Activated T-cell treated with anti-CD3 and anti-CD28 coated beads for 48 hours (primary cell): ENCODE data around the gene TRIM69.

ENCODE experiments used
- DNase-seq: peaks from one replicate; pipeline ENCODE4 v3.0.0-alpha.2; 2020; ENCODE audit warnings: low read depth

Gene TRIM69

DNA sequence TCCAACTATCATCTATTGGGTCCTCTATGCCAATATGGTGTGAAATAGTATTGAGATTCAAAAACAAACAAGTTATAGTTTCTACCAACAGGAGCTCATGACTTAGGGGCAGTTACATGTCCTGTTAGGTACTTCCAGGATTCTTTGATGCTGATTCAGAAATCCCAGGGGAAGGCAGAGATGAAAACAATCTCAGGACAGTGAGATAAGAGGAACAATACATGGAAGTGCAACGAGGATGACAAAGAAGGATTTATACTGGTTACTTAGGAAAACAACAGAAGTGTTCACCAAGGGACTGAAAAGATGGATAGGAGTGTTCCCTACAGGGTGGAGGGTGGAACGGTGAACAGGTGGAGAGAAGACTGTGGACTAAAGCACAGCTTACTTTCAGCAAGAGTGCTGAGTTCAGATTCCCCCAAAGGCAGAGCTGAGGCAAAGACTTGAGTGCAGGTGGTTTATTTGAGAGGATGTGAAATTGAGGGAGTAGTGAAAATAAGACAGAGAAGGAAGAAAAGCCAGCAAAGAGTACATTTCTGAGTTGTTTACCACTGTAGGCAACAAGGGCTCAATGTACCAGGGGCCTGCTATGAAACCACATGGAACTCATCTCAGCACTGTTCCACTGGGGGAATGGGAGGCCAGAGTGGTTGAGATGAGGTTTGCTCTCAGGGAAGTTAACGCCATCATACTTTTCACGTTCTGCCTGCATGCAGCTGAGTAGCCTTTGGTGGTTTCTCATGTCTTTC lies 68.1 kb downstream of the TRIM69 start:
- DNase-seq: no peak

DNA sequence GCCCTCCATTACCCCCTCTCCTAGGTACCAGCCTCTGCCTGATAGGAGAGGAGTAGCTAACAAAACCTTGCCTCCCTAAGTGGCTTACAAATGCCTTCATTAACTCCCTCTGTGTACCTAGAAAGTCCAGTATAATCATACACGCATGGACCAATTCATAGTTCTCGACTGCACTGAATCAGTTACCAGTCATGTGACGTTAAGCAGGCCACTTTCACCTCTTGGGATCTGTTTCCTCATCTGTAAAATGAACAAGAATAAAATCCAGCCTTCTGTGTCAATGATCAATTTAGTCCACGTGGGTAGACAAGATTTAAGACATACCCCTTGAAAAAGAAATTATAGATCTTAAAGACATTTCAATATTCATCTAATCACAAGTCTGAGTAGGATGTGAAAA lies 72.2 kb downstream of the TRIM69 start:
- no peak for DNase-seq

DNA sequence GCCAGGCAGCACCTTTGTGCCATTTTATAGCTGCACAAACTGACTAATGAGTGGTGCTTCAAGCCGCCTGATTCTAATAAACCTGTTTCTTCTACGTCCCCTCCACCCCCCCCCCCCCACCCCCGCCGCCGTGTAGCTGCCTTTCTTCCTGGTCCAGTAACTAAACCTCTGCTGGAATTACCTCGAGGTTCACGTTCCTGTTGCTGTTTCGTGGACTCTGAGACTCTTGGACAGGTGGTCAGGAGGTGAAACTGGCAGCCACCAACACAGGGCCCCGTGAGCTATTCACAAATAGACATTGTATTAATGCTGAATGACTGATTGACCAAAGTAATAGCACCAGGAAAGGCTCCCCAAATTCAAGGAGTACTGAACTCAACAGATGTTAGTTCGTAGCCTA lies 73.9 kb downstream of the TRIM69 start:
- no peak for DNase-seq

DNA sequence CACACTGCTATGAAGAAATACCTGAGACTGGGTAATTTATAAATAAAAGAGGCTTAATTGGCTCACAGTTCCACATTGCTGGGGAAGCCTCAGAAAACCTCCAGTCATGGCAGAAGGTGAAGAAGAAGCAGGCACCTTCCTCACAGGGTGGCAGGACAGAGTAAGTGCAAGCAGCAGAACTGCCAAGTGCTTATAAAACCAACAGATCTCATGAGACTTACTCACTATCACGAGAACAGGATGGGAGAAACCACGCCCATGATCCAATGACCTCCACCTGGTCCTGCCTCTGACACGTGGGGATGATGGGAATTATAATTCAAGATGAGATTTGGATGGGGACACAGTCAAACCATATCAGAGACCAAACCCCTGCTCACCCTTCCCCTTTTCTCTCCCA lies 75.0 kb downstream of the TRIM69 start:
- DNase-seq: no peak

DNA sequence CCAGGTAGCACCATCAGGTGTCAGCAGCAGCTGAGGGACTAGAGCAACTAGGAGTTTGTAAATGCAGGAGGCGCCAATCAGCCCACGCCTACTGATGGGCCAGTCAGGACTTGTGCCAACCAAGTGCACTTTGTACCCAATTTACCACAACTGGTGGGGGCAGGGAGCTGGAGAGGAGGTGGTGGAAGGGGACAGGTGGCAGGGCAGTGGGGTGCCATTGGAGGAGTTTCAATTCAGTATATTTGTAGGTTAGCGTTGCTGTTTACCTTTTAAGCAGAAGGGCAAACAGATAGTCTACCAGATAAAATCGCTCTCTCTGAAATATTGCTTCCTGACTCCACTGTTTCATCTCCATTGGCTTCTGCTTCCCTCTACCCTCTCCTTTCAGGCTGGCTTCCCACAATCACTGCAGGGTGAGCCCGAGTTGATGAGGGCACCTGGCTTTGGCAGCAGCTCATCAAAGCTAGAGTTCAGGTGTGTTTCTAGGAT lies 75.7 kb downstream of the TRIM69 start:
- no peak for DNase-seq

DNA sequence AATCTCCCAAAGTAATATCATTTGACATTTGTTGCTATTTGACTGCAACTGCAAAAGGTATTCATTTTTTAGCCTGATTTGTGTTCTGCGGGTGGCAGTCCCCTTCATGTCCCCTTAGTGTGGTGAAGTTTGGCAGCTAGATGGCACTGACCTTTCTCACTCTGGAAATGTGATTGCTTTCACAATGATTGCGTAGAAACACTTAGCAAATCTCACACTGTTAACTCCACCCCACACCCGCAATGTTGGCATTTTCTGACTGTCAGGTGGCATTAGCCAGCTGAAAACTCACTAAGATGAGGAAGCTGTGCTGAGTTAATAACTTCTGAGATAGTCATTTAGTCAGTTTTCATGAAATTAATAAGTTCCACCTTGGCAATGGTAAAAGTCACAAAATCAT lies 76.9 kb downstream of the TRIM69 start:
- DNase-seq: no peak
